CD4-positive, alpha-beta T cell treated with Interleukin-6 at 100 ng/mL for 8 hours (primary cell): Measurements from ENCODE around the gene PHEX.

ENCODE experiments used
- DNase-seq: peaks from one replicate; pipeline ENCODE4 v3.0.0-alpha.2; 2020; ENCODE audit warnings: mixed read lengths, low spot score

Gene PHEX

DNA sequence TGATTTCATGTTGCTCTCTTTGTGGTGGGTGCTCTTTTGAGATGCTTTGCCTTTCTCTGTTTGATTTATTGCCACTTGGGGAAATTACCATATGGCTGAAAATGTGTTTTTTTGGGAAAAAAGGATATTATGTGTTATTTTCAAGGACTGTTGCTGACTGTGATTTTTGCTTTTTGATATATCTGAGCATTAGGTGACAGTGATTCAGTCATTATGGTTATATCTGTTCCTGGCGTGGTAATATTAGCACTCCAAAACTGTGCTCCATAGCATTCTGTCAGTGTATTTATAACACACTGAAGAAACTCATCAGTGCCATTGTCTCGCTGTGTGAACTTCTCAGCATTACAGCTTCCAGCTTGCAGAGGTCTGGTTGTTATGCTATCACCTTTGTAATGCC lies 73.8 kb downstream of the PHEX start:
- DNase-seq = no peak

GRCh38 chrX:22109442-22109841 lies 77.3 kb downstream of the PHEX start:
- DNase-seq = no peak

GRCh38 chrX:22110729-22111494 lies 78.8 kb downstream of the PHEX start:
- no peak for DNase-seq

DNA sequence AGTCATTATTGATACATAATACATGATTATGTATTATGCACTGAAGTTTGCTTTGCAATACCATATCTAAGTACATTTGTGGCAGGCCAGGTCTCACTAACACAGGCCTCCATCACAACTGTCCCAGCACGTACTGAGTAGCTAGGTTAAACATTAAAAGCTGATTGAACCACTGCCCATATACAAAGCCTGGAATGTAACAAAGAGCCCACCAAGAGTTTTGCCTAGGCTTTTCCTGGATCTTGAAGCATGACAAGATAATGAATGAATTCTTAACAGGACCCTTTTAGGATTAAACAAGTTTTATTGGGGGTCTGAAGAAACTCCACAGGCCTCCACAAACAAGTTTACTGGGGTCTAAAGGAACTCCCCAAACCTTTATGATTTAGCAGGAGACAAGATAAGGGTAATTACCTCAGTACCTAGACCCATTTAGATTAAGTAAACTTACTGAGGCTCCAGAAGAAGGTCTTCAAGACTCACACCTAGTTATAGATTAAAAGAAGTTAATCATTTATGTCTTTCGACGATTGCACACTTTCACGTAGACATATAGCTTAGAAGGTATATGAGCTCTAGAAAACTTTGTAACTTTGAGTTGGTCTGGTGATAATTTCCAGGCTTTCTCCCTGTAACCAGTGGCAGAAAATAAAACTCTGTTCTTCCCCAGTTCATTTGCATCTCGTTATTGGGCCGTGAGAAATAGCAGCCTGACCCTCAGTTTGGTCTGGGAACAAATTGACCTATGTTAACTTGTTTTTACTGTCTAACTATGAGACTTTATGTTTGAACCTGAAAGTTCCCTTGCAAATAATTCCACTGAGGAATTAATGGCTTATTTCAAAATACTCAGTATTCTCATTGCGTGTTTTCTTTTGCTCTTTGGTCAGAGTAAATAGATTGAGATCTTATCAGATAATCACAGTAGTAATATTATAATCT lies 84.8 kb downstream of the PHEX start:
- DNase-seq = no peak

- DNase-seq = no peak
Measured at GRCh38 chrX:22117633-22118032, 85.5 kb downstream of the PHEX start.

- DNase-seq = no peak
Measured at GRCh38 chrX:22118161-22118830, 86.2 kb downstream of the PHEX start.

DNA sequence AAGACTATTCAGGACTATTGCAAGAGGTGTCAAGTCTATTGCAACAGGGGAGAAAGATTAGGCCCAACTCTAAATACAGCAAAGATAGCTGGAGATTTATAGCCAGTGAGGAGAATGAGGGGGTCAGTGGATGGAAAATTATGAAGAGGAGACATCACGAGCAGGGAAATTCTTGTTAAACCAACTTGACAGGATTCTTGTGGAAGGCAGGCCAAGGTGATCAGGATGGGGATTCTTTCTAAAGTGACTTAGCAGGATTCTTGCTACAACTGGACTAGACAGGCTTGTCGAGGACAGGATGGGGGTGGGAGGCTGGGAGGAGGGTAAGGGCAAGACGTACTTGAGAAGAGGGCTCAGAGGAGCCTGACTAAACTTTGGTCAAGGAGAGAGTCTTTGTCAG lies 89.0 kb downstream of the PHEX start:
- no peak for DNase-seq

DNA sequence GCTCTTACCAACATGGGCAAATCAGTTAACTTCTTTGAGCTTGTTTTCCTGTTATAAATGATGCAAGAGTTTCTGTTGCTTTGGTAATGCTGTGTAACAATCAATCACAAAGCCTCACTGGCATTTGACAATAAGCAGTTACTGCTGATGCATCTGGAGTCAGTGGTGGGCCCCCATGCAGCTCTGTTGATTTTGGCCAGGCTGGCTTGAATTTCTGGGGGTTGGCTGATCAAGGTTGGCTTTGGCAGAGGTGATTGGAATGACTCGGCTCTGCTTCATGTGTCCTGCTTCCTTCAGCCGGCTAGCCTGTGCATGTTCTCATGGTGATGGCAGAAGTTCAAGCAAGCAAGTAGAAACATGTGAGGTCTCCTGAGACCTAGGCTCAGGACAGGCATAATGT lies 90.4 kb downstream of the PHEX start:
- no peak for DNase-seq

- DNase-seq = no peak
Measured at GRCh38 chrX:22124098-22124497, 92.0 kb downstream of the PHEX start.

DNA sequence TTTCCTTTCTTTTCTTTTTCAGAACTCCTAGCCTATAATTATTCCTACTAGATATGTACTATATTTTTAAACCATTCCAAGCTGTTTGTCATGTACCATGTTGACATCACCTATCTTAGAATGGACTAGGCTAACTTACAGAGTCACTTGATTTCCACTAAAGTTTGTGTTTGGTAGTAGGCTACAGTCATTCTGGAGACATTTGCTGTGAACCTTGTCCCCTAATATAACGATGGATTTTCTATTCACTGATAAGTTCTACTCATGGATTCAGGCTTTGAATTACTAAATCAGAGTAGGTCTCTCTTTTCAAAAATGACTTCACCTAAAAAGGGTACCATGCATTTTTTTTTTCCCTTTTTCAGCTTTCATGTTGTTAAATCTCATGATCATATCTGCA lies 93.4 kb downstream of the PHEX start:
- DNase-seq = no peak

GRCh38 chrX:22126327-22126726 lies 94.2 kb downstream of the PHEX start:
- no peak for DNase-seq

DNA sequence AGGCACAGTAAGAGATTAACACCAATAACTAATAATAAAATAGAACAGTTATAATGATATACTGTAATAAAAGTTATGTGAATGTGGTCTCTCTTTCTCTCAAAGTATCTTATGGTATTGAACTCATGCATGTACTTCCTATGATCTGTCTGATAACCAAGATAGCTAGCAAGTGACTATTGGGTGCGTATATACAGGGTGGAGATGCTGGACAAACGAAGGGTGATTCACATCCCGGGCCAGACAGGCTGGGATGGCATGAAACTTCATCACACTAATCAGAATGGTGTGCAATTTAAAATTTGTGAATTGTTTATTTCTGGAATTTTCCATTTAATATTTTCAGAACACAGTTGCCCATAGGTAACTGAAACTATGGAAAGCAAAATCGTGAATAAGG lies 96.8 kb downstream of the PHEX start:
- DNase-seq = no peak

DNA sequence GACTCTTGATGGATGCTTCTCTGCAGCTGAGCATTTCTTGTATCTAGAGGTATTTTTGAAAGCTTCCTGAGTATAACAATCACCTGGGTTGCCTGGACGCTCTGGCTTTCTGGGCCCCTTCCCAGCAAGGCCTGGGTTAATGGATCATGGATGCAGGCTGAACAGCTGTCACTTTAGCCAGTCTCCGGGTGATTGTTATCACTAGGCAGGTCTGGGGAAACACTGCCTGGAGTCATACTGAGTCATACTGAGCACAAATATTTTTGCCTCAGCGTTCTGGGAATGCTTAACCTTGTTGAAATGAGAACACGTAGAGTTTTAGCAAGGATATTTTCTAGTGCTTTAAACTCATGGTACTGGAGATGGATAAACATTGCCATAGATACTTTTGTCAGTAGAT lies 102.6 kb downstream of the PHEX start:
- no peak for DNase-seq

DNA sequence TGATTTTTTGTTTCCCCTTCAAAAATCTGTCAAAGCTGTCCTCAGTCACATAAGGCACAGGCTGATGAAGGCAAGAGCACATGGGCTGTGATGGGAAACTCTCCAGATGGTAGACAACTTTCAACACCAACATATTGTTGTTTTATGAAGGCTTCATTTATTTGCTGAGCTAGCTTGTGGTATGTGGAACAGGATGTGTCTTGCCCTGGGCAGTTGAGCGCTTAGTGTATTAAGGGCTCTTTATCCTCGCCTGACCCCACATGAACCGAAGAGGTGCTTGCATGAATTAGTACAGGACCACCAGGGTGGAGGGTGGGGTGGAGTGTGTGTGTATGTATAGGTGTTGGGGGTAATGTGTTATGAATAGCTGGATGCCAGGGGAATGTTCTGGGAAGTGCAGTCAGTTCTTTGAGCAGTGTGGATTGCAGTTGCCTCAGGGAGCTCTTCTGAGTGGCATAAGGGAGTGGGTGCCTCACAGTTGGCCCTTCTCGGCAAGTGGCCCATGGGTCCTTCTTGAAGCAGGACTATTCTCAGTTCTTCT lies 103.1 kb downstream of the PHEX start:
- DNase-seq = no peak

GRCh38 chrX:22135994-22136684 lies 104.0 kb downstream of the PHEX start:
- DNase-seq = peak; percentile 44

DNA sequence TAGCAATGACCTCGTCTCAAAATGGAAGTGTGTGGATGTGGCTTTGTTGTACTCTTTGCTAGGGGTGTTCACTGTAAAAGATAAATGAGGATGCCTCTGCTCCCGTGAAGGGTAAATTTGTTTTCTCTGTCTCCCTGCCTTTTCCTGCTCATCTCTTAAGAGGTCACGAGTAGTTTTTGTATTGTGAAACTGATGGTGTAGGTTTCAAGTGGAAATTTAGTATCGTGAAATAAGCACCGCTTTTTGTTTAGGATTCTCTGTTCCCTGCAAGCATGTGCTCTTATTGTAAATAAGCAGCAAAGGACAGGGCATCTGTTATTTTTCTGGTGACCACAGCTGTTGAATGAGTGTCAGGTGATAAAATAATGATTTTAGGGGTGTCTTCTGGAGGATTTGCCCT lies 104.6 kb downstream of the PHEX start:
- DNase-seq = no peak

GRCh38 chrX:22139822-22140221 lies 107.7 kb downstream of the PHEX start:
- DNase-seq = no peak

DNA sequence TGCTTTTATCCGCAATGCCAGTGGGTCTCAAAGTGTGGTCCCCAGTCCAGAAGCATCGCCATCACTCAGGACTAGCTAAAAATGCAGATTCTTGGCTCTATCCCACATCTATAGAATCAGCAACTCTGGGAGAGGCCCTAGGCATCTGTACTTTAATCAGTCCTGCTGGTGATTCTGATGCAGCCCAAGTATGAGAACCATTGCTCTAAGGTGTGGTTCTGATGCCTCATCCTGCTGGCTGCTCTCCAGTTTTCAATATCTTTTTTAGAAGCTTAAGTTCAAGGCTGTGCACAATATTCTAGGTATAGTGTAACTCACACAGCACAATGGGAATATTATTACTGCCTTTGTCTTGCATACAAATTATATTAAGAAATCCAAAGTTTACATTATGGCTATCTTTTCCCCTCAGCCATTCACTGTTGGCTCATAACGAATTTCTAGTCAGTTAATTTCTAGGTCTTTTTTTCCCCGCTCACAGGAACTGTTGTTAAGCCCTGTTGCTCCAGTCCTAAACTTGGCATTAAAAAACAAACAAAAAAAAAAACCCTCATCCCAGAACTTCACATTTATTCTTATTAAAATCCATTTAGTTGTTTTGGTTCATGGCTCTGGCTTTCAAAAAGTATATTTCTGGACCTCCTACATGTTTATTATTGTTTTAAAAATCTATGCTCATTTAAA lies 109.1 kb downstream of the PHEX start:
- DNase-seq = no peak

- no peak for DNase-seq
Measured at GRCh38 chrX:22147214-22147613, 115.1 kb downstream of the PHEX start.

GRCh38 chrX:22147942-22148341 lies 115.8 kb downstream of the PHEX start:
- DNase-seq = no peak

DNA sequence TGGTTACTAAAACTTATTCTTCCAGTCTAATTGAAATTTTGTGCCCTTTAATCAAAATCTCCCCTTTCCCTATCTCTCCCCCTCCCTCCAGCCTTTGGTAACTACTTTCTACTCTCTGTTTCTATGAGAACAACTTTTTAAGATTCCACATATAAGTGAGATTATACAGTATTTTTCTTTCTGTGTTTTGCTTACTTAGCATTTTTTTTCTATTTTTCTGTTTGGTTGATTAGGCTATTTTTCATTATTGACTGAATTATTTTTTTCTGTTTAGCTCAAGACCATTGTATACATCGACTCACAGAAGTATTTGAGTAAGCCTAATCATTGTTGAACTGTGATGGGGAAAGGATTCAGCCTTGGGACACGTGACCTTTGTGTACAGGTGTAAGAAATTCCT lies 116.4 kb downstream of the PHEX start:
- DNase-seq = no peak
